ENCODE measurements around the gene EFL1. TPM values are rescaled to one million over a fixed set of nuclear protein-coding genes. Genes with fewer than 3 reads are reported as not detected.

Gene EFL1
- total RNA-seq, 4 donors from 2014 or later = 15.8 to 19.5 (median 16.4) TPM

- intact Hi-C loops (cut with DNase I) = no loop called here
- Histone ChIP-seq H3K27ac (no peak overlapping the region), H3K4me1 (peaks cover 0 to 5% (median under 1%) of the 10 kb centered on the region in 3 donors), H3K27me3 (no peaks in the 10 kb centered on the region), H3K36me3 (peaks cover 0 to 7% (median 0%) of the 10 kb centered on the region in 3 donors), H3K4me3 (no peak overlapping the region), H3K9me3 (no peaks in the 10 kb centered on the region)
- 59 to 76% methylated on average over 4 of the region's 4 CpGs for WGBS, 2 donors
- no peak for DNase-seq
- no peak for TF ChIP-seq POLR2A (IDR thresholded peaks at IDR 0.05)
- TF ChIP-seq CTCF (IDR thresholded peaks at IDR 0.05) = no peak
Observed at GRCh38 chr15:82172506-82172905, 90.0 kb downstream of the EFL1 start.

- Histone ChIP-seq H3K27ac (no peak overlapping the region), H3K4me1 (no peaks in the 10 kb centered on the region), H3K27me3 (no peaks in the 10 kb centered on the region), H3K9me3 (no peaks in the 10 kb centered on the region), H3K4me3 (no peak overlapping the region), H3K36me3 (peaks cover 0 to 16% (median 0%) of the 10 kb centered on the region in 3 donors)
- TF ChIP-seq CTCF (IDR thresholded peaks at IDR 0.05) (no peak), POLR2A (IDR thresholded peaks at IDR 0.05) (no peak)
- WGBS, 2 donors = 100% methylated on average over 2 of the region's 2 CpGs
- DNase-seq = no peak
- intact Hi-C loops (cut with DNase I) = no loop called here
Observed at GRCh38 chr15:82168757-82169156, 93.8 kb downstream of the EFL1 start.

- DNase-seq = no peak
- Histone ChIP-seq H3K27me3 (no peaks in the 10 kb centered on the region), H3K27ac (no peak overlapping the region), H3K9me3 (no peaks in the 10 kb centered on the region), H3K36me3 (peaks cover 0 to 20% (median 4%) of the 10 kb centered on the region in 3 donors), H3K4me1 (no peaks in the 10 kb centered on the region), H3K4me3 (no peak overlapping the region)
- TF ChIP-seq CTCF (IDR thresholded peaks at IDR 0.05) = no peak
- 95 to 96% methylated on average over 8 of the region's 8 CpGs for WGBS, 2 donors
- intact Hi-C loops (cut with DNase I) = no loop called here
Observed at GRCh38 chr15:82168296-82168695, 94.2 kb downstream of the EFL1 start.

- no peak for DNase-seq
- no peaks in the 10 kb centered on the region for H3K9me3 ChIP-seq
- H3K27me3 ChIP-seq = no peaks in the 10 kb centered on the region
- no peak overlapping the region for H3K4me3 ChIP-seq
- TF ChIP-seq POLR2A (IDR thresholded peaks at IDR 0.05) (no peak), CTCF (IDR thresholded peaks at IDR 0.05) (no peak)
- intact Hi-C loops (cut with DNase I) = no loop called here
- peaks cover 0 to 41% (median 4%) of the 10 kb centered on the region in 3 donors for H3K36me3 ChIP-seq
- WGBS, 2 donors = 39 to 81% methylated on average over 1 of the region's 1 CpG
- no peak overlapping the region for H3K27ac ChIP-seq
- H3K4me1 ChIP-seq = no peaks in the 10 kb centered on the region
Observed at GRCh38 chr15:82165948-82166376, 96.6 kb downstream of the EFL1 start.

GRCh38 chr15:82159922-82160321 lies 102.6 kb downstream of the EFL1 start:
- WGBS, 2 donors = 89 to 96% methylated on average over 2 of the region's 2 CpGs
- no peaks in the 10 kb centered on the region for H3K9me3 ChIP-seq

More at GRCh38 chr15:82159922-82160321, 102.6 kb downstream of the EFL1 start:
- Histone ChIP-seq H3K36me3 (peaks cover 0 to 83% (median 4%) of the 10 kb centered on the region in 3 donors), H3K27ac (no peak overlapping the region), H3K27me3 (no peaks in the 10 kb centered on the region), H3K4me3 (no peak overlapping the region), H3K4me1 (no peaks in the 10 kb centered on the region)
- DNase-seq = no peak
- TF ChIP-seq POLR2A (IDR thresholded peaks at IDR 0.05) = no peak
- TF ChIP-seq CTCF (IDR thresholded peaks at IDR 0.05) = no peak
- intact Hi-C loops (cut with DNase I) = no loop called here
